ENCODE data around the gene RASSF1.

RASSF1 gene

DNA sequence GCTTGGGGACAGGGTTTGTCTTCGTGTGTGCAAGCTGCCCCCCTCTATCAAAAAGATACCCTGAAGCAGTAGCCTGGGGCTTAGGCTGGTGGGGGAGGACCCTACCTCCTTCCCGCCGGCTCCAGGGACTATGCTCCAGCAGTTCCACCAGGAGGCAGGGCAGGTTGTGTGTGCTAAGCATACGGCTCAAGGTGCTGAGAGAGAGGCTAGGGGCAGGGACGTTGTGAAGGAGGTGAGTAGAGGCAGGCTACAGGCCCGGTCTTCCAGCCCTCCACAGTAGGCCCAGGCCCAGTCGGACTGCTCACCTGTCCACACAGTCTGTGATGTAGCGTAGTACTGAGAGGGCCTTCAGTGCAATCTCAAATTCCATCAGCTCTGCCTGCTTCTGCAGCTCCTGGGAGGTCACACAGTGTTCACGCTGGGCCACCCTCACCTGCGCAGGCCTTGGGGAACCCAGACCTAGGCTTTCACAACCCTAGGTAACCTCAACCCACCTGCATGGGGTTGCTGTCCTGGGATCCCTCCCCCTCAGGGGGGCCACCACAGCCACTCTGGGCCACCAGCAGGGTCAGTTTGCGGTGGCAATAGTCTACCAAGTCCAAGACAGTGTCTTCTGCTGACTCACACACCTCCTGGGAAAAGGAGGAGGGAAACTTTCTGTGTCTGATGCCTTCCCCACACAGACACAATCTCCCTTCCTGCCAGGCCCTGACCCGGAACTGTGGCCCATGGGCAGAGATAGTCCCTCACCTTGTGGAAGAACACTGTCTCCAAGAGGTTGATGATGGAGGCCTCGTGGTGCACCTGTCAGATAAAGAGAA, 2.4 kb upstream of the RASSF1 start:
- DNase-seq (ENCODE audit: low read depth in 2 of 2): no peak

- no peak for DNase-seq (ENCODE audit: low read depth in 2 of 2)
These were observed 1.5 kb upstream of the RASSF1 start for GRCh38 chr3:50341996-50342650.

DNA sequence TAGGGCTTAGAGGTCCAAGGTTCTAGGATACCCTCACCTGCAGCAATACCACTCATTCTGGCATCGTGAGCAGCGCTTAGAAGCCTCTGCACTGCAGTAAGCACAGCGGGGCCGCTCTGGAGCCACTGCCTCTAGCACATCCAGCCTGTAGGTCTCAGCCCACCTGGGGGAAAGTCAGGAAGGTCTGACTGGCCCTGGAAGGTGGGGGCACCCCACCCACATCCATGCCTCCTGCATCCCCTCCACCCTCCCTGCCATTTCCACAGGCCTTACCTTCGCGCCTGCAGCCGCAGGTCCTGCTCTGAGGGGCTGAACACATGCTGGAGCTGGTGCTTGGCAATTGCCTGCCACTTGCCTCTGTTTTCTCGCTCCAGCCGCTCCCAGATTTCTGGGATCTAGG, 901 bp upstream of the RASSF1 start:
- DNase-seq (ENCODE audit: low read depth in 2 of 2): no peak

DNA sequence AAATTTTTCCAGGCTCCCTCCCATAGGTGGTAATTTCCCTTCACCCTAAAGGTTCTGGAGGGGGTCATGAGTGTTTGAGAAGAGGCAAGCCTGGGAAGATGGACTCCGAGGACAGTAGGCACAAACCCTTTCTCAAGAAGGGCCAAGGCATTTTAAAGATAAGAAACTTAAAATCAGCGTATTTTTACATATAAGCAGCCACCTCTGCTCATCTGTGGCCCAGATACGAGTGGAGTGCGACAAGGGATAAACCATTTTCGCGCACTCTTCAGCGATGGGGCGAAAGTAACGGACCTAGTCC, 539 bp downstream of the RASSF1 start:
- no peak for DNase-seq (ENCODE audit: low read depth in 2 of 2)

GRCh38 chr3:50339485-50340146, 1.0 kb downstream of the RASSF1 start:
- DNase-seq (ENCODE audit: low read depth in 2 of 2): no peak

DNA sequence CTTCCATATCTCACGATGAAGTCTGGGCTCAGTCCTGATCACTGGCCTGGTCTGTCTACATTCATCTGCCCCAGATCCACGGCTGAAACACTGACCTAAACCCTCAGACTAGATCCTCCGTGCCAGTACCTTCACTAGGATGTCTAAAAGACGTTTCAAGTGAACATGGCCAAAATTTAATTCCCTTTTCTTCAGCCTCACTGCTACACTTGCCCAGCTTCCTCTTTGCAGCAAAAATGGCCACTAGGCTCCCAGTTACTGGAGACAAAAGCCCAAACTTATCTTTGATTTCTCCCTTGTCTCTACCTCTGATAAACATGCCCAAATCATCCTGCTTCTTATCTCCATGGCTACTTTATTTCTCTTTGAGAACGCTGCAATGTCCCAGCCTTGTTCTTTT, 1.7 kb downstream of the RASSF1 start:
- no peak for DNase-seq (ENCODE audit: low read depth in 2 of 2)

DNA sequence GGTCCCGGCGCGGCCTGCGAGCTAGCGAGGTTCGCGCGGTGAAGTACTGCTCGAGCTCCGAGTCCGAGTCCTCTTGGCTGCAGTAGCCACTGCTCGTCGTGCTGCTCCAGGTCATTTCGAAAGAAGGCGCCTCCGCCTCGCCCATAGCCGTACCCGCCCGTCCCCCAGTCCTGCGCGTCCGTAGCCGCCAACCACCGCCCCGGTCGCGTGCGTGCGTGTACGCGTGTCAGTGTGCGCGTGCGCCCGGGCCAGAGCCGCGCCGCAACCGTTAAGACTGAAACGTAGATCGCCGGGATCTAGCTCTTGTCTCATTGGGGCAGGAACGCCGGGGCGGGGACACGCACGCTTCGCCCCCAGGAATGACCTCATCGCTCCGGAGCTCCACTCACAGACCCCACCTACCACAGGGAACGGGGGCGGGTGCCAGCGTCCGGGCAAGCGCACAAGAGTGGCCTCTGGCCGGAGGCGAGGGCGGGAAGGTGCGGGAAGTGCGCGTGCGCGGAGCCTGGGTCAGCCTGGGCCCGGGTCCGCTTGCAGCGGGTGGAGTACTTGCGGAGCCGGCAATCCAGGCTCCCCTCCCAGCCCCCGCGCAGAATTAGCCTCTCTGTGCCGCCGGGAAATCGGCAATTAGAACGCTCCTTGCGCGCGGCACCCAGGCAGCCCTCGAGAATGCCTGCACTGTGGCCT, 3.3 kb downstream of the RASSF1 start:
- DNase-seq (ENCODE audit: low read depth in 2 of 2): peak; percentile 83 to 88

DNA sequence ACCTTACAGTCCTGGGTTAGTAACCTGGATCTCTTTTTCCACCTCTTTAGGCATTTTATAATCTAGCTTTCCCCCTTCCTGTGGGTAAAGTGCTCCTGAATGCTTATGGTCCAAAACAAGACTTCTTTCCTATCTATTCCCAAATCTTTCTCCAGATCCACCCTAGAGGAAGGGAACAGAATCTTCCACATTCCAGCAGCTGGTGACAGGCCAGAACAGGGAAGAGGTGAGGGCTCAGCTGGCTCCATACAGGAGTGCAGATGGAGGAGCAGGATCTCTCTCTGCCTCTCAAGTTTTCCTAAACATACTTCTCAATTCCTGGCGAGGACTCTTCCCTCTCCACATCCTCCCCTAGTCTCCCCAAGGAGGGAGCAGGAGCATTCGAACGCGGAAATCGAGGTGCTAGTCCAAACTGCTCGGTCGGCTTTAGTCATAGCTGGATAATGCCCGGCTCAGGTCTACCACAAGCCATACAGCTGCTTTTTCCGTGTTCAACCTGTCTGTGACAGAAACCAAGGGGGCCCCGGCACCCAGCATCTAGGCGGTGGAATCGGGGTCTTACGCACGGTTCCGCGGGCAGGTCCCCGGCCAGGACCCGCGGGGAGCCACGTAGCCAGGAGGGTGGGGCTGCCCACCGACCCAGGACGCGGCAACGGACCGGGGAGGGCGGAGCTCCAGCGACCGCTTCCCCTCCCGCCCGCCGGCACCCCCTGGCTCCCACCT, 4.0 kb downstream of the RASSF1 start:
- no peak for DNase-seq (ENCODE audit: low read depth in 2 of 2)

- no peak for DNase-seq (ENCODE audit: low read depth in 2 of 2)
These were observed 6.1 kb downstream of the RASSF1 start for GRCh38 chr3:50334339-50335075.

DNA sequence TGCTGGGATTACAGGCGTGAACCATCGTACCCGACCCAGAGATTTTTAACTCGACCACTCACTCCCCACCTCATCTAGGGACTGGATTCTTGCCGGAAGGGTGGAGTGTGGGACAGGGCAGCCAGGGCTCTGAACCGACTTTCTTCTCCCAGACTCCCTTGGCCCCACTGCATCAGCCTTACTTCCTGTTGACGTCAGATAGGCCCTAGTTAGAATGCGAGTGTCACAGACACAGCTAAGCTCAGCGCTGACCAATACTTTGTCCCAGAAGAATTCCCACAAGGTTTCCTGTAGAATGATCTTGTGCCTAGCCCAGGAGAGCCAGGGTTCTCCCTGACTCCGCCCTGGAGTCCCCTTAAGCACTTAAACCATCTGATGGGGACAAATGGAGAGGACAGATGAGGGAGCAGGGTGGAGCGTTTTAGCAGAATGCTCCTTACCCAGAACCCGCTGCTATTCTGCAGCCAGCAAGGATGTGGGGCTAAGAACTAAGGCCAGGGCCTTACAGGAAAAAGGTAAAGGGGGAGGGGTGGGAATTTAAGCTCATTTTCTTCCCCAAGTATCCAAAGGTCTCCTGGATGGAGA, 6.8 kb downstream of the RASSF1 start:
- no peak for DNase-seq (ENCODE audit: low read depth in 2 of 2)

GRCh38 chr3:50331364-50331907, 9.2 kb downstream of the RASSF1 start:
- no peak for DNase-seq (ENCODE audit: low read depth in 2 of 2)

DNA sequence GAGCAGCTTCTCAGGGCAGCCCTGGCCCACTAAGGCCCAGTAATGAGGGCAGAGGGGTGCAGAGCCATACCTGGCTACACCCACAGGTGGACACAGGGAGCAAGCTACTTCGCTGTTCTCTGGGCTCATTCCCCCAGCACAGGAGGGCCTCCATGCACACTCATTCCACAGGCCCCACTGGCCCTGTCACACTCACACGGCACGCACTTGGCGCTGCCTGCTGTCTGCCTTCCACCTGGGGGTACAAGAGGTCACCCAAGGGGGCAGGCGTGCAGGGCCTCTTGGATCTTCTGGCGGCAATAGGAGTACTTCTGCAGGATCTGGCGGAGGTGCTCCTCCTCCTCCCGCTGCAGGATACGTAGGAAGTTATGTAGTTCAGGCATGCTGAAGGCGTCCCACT, 10.3 kb downstream of the RASSF1 start:
- no peak for DNase-seq (ENCODE audit: low read depth in 2 of 2)

- DNase-seq (ENCODE audit: low read depth in 2 of 2): peak; percentile 87 to 89
These were observed 12.5 kb downstream of the RASSF1 start, which contains the start of gene TUSC2 for GRCh38 chr3:50327943-50328691. TSS of gene TUSC2 (minus strand) at chr3:50328223. CDS start at chr3:50328099, 124 bp downstream.

- no peak for DNase-seq (ENCODE audit: low read depth in 2 of 2)
These were observed 13.5 kb downstream of the RASSF1 start for GRCh38 chr3:50327129-50327528.

GRCh38 chr3:50326182-50326541, 14.5 kb downstream of the RASSF1 start:
- no peak for DNase-seq (ENCODE audit: low read depth in 2 of 2)

DNA sequence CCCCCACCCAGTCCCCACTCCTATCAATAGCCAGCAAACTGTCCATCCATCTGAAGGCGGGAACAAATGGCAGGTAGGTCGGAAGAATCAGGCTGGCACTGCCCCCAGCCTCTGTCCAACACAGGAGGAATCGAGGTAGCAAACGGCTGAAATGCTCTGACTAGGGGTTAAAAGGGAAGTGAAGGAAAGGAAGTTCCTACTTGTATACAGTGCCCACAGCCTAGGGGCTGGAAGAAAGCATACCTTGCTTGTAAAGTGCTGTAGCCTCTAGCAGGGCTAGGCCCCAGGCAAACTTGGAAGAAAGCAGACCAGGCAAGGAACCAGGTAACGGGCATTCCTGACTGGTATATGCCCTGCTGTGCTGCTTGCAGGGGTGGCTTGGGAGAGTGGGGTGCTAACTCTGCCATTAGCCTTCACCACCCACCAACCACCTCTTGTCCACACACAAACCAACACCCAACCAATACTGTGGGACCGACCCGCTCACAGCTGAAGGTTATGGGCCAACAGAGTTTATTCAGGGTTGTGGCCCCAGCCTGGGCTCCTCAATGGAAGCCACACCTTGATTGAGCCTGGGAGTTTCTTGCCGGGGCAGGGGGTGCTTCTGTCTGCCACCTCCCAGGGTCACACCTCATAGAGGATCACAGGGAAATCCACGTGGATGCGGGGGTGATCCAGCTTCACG, 15.0 kb downstream of the RASSF1 start:
- no peak for DNase-seq (ENCODE audit: low read depth in 2 of 2)

DNA sequence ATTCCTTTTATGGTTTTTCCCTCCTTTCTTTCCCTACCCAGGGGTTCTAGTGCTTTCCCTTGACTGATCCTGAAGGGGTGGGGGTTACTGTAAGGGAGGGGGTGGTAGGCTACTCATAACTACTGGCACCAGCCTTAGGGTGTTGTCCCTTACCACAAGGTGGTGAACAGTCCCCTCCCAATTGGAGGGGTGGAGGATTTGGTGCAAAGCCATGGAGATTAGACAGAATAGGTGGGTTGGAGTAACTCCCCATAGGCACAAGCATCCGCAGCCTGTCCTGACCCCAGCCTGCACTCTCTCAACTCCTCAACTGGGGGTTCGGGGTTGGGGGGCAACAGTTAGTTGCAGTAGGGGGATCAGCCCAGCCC, 15.5 kb downstream of the RASSF1 start:
- no peak for DNase-seq (ENCODE audit: low read depth in 2 of 2)

- no peak for DNase-seq (ENCODE audit: low read depth in 2 of 2)
These were observed 16.1 kb downstream of the RASSF1 start for GRCh38 chr3:50324351-50325112.

Data from stimulated activated CD8-positive, alpha-beta memory T cell treated with anti-CD3 and anti-CD28 coated beads, Interleukin-2, amount 100 ng/mL, for 1 hour (primary cell).